NCI-H69 (cell line): ENCODE data around the gene LHFPL2.

Experiments used
- DNase-seq: peaks from one replicate; lab custom pipeline; 2025; lab: John Stamatoyannopoulos, UW

LHFPL2 gene

GRCh38 chr5:78595458-78595921 is 53.1 kb downstream of the LHFPL2 start:
- no peak for DNase-seq

- no peak for DNase-seq
Measured at GRCh38 chr5:78594610-78595457, 53.7 kb downstream of the LHFPL2 start.

DNA sequence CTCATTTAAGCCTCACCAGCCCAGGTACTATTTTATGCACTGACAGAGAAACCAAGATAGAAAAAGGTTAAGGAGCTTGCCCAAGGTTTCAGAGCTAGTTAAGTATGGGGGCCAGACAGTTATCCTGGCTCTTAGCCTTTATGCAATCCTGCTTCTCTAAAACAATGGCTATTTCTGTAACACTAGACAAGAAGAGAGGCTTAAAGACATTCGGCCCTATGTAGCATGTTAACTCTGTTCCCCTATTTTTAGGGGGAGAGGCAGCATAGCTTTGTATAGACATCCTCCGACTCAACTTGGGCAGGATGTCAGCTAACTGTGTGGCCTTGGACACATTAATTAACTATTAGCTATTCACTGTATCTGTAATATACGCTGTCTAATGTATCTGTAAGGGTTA is 54.6 kb downstream of the LHFPL2 start:
- DNase-seq, result no peak

DNA sequence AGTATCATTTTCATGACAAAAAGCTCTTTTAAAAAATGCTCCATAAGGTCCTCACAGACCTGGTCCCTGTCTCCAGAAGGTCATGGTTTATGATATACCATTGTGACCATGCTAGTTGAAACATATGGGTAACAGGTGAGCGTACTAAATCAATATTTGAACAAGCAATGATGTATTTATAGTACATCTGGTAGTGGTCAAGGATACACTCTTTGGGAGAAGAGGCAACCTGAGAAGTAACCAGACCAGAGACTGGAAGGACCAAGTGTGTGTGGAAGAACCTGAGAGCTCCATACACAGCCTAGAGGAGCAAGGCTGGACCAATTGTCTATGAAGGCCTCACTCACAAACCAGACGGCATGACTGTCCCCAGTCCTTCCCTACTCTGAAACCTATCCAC is 55.1 kb downstream of the LHFPL2 start:
- DNase-seq, result peak; percentile 81

DNA sequence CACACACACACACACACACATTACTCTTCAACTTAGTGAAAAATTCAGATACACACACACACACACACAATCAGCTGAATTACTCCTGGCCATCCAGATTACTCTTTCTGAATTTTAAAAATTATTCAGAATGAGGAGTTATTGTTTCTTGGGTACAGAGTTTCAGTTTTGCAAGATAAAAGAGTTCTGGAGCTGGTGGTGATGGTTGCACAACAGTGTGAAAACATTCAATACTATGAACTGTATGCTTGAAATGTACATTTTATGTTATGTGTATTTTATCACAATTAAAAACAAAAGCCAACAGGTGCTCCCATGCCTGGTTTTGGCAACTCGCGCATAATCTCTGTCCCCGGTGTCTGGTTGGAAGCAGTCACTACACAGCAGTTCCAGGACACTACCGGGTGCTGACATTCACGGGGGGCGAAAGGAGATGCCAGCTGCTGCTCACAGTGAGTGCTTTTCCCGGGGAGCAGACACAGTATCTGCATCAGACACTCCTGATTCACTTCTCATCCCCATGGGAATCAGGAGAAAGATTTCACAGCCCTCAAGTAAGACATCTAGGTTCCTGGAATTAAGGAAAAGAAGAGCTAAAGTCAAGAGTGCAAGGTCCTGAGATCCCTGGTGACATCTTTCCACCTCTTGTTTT is 55.7 kb downstream of the LHFPL2 start:
- peak; percentile 68 for DNase-seq

DNA sequence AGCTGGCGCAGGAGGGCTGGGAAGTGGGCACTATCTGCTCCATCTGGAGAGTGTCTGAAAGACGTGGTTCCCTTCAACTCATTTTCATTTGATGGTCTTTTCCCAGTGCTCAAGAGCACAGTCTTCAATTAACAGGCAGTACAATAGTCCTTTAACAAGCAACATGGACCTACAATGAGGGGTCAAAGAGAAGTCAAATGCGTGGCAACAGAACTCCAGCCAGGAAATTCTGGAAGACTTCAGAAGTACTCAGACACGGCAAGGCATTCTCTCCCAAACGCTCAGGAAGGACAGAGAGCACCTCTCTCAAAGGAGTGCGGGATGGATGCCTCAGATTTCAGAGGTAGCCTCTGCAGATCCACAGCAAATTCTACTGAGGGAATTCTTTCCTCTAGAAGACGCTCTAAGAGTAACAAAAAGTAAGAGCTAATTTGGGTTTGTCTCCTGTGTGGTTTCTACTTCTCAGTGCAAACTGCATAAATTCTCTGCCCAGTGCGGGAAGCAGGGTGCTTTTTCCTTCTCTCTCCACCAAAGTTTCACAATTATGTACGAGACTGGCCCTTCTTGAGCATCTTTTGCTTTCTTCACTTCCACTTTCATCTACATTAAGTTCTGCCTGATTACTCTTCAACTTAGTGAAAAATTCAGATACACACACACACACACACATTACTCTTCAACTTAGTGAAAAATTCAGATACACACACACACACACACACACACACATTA is 56.4 kb downstream of the LHFPL2 start:
- DNase-seq, result no peak

- DNase-seq, result no peak
Measured at GRCh38 chr5:78591138-78591612, 57.4 kb downstream of the LHFPL2 start.

DNA sequence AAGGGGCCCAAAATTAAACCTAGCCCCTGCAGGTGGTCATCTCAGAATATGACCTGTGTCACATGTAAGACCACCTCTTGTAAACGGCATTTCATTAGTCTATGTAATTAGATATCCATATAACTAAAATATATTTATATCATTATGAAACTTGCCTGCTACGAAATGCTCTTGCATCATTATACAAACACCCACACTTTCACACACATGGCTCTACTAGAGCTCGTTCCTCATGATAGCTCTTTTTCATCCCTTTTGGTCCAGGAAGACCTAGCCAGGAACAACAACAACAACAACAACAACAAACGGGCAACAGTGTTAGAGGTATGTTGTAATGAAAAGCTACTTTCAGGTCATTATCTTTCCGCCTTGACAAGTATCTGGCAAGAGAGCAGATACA is 58.6 kb downstream of the LHFPL2 start:
- no peak for DNase-seq

DNA sequence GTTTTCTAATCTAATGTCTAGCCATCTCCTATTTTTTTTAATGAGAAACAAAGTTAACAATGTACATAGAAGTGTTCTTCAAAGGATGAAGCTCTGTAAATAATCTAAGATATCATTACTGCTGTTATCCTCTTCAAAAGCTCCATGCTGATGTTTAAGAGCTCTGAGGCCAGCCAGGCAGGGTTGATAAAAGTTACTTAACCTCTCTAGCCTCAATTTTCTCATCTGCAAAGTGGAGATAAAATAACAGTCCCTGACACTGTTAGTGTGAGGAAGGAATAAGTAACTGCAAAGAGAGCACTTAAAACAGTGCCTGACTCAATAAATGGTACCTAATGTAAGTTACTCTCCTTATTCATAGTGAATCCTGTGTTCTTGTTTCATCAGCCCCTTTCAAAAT is 60.1 kb downstream of the LHFPL2 start:
- DNase-seq, result no peak

GRCh38 chr5:78587775-78588291 is 60.7 kb downstream of the LHFPL2 start:
- DNase-seq, result no peak

GRCh38 chr5:78587081-78587774 is 61.3 kb downstream of the LHFPL2 start:
- no peak for DNase-seq

DNA sequence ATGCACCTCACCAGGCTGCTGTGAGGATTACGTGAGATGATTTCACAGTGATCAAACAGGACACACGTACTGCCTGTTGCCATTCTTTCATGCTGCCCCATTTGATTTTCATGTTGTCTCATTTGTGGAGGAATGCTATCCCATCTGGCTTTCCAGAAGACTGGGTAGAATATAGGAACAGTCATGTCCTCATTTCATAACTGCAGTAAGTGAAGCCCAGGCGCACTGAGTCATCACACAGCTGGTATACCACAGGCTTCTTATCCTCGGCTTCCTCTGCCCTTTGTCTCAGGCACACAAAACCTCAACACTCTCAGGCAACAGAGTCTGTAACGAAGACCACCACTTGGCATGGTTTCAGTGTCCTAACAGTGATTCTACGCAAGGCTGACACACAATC is 62.3 kb downstream of the LHFPL2 start:
- DNase-seq, result no peak

GRCh38 chr5:78578015-78578414 is 70.6 kb downstream of the LHFPL2 start:
- DNase-seq, result no peak

GRCh38 chr5:78577071-78577807 is 71.3 kb downstream of the LHFPL2 start:
- no peak for DNase-seq

- DNase-seq, result no peak
Measured at GRCh38 chr5:78576376-78576775, 72.2 kb downstream of the LHFPL2 start.

DNA sequence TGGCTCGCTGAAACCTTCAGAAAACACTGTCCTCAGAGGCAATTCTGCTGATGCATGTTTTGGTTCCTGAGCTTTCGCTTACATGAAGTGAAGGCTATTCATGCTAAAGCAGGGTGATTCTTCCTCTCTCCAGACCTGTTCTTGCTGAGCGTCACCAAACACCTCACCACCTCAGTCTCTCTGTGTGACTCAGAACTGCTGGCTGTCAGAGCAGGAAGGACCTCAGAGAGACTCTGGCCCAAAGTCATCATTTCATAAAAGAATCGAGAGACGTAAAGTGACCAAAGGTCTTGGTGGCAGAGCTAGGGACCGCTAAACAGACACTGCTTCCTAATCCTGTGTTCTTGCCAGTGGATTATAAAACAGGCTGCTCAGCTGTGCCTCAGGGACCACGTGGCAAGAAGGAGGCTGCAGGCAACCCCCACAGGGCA is 73.8 kb downstream of the LHFPL2 start:
- no peak for DNase-seq

DNA sequence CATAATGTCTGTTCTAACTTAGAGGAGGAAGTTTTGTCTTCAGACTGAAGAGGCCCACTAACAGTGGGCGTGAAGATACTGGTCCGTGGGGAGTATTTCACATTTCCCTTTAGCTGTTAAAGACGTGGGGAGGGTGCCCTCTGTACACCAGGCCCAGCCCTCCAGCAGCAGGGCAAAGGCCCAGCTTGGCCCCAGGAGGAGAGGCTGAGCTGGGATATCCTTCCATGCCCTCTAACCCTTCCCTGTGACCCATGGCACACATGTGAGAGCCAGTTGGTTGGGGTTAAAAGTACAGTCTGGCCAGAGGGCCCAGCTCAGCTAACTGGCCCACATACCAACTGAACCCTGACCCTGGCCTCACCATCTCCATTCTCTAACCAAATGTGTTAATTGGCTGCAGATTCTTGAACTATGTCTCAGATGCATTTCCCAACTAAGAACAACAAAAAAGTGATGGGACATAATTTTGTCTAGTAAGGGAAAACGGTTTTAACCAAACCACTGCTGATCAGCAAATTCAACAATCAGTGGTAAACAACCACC is 74.4 kb downstream of the LHFPL2 start:
- no peak for DNase-seq

DNA sequence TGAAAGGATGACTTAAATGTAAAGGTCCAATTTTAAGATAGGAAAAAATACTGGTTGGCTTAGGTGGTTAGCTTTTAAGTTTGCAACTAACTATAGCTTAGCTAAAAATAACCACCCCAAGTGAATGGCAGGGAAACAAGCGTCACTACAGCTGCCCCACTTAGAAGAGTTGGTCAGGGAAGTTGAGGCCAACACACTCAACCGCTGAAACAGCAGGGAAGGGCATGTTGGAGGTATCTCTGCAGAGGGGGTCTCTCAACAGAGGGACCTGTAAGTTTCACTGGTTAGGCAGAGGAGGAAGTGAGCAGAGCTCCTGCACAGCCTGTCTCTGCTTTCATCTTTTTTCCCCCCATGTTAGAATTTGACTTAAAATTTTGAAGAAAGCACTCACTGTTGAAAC is 75.3 kb downstream of the LHFPL2 start:
- DNase-seq, result no peak

DNA sequence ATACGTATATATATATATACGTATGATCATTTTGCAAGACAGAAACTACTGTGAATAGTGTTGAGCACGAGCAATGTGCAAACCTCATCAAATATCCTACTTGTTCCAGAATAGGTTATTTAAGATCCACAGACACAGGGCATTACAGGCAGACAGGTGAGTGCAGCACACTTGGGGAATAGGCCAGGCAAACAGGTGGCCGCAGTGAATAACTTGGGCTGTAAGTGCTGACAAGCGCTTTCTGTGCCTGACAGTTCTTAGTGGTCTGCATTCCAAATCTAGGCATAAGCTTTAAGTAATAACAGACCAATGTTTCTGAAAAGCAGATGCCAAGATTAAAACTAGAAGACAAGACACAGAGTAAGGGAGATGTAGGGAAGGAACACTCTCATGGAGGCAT is 77.9 kb downstream of the LHFPL2 start:
- no peak for DNase-seq

DNA sequence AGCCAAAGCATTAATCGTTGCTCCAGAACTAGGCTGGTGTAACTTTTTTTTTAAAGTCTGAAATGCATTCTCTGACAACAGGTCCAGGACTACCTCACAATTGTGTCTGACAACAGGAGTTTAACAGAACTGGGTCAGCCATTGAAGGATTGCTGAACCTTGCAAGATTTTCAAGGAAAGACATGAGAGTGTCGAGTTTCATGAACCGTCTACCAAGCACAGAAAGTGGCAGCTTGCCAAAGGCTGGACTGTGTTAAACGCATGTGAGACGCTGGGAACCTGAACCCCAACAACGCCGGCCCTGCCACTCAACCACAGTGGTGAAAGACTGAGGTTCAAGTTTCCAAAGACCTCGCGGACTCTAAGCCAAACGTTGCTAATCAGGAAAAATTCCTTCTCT is 79.1 kb downstream of the LHFPL2 start:
- peak; percentile 85 for DNase-seq

GRCh38 chr5:78568676-78569075 is 79.9 kb downstream of the LHFPL2 start:
- DNase-seq, result no peak
